H9 (cell line): ENCODE measurements around the gene GLRX2. TPM values are rescaled to one million over a fixed set of nuclear protein-coding genes. Genes with fewer than 3 reads are reported as not detected.

Experiments
- DNase-seq: peaks from one replicate; pipeline ENCODE4 v3.0.0-alpha.2; 2017
- H2AFZ ChIP-seq: one replicate; pipeline ENCODE4 v1.6.1; 2013; ENCODE audit warnings: mild to moderate bottlenecking, low read length, control low read depth, moderate library complexity
- H2AK5ac ChIP-seq: 2 replicates; pipeline ENCODE4 v1.6.1; 2013; ENCODE audit warnings: low read length, control low read depth, mixed read lengths; ENCODE audit not compliant: insufficient read length
- H2BK120ac ChIP-seq: one replicate; pipeline ENCODE4 v1.6.1; 2013; ENCODE audit warnings: low read depth, mild to moderate bottlenecking, low read length, control low read depth, inconsistent platforms; ENCODE audit not compliant: poor library complexity, severe bottlenecking
- H2BK12ac ChIP-seq: 2 replicates; pipeline ENCODE4 v1.6.1; 2013; ENCODE audit warnings: low read length, control low read depth, mixed read lengths, low read depth; ENCODE audit not compliant: insufficient read length
- H2BK15ac ChIP-seq: 2 replicates; pipeline ENCODE4 v1.6.1; 2013; ENCODE audit warnings: low read depth, low read length, control low read depth
- H2BK20ac ChIP-seq: one replicate; pipeline ENCODE4 v1.6.1; 2013; ENCODE audit warnings: low read depth, mild to moderate bottlenecking, low read length, control low read depth, inconsistent platforms; ENCODE audit not compliant: poor library complexity, severe bottlenecking
- H2BK5ac ChIP-seq: 2 replicates; pipeline ENCODE4 v1.6.1; 2013; ENCODE audit warnings: low read length, control low read depth, mixed read lengths; ENCODE audit not compliant: insufficient read length
- H3K14ac ChIP-seq: 2 replicates; pipeline ENCODE4 v1.6.1; 2013; ENCODE audit warnings: low read length, control low read depth; ENCODE audit not compliant: insufficient read depth
- H3K18ac ChIP-seq: 2 replicates; pipeline ENCODE4 v1.6.1; 2013; ENCODE audit warnings: low read depth, mild to moderate bottlenecking, mixed read lengths, low read length, control low read depth; ENCODE audit not compliant: insufficient read length
- H3K23ac ChIP-seq: 2 replicates; pipeline ENCODE4 v1.6.1; 2013; ENCODE audit warnings: low read length, control low read depth, mixed read lengths, low read depth; ENCODE audit not compliant: insufficient read length
- H3K23me2 ChIP-seq: 2 replicates; pipeline ENCODE4 v1.6.1; 2013; ENCODE audit warnings: low read depth, mild to moderate bottlenecking, mixed read lengths, low read length, control low read depth; ENCODE audit not compliant: insufficient read length, poor library complexity, severe bottlenecking
- H3K27ac ChIP-seq: 2 replicates; pipeline ENCODE4 v1.5.1; 2013; ENCODE audit warnings: low read length, control low read depth, mixed read lengths, low read depth; ENCODE audit not compliant: insufficient read length
- H3K27me3 ChIP-seq: 2 replicates; pipeline ENCODE4 v1.6.1; 2013; ENCODE audit warnings: low read length, control low read depth, inconsistent platforms; ENCODE audit not compliant: insufficient read depth
- H3K4ac ChIP-seq: 2 replicates; pipeline ENCODE4 v1.6.1; 2013; ENCODE audit warnings: low read depth, mild to moderate bottlenecking, control low read depth, inconsistent platforms, low read length, moderate library complexity
- H3K4me1 ChIP-seq: 2 replicates; pipeline ENCODE4 v1.6.1; 2013; ENCODE audit warnings: low read length, control low read depth, inconsistent platforms; ENCODE audit not compliant: insufficient read depth
- H3K4me2 ChIP-seq: 2 replicates; pipeline ENCODE4 v1.6.1; 2013; ENCODE audit warnings: low read length, control low read depth, mixed read lengths; ENCODE audit not compliant: insufficient read length, insufficient read depth
- H3K56ac ChIP-seq: 2 replicates; pipeline ENCODE4 v1.6.1; 2013; ENCODE audit warnings: low read depth, mild to moderate bottlenecking, mixed read lengths, low read length, control low read depth; ENCODE audit not compliant: insufficient read length
- H3K79me1 ChIP-seq: 2 replicates; pipeline ENCODE4 v1.6.1; 2013; ENCODE audit warnings: low read depth, mild to moderate bottlenecking, moderate library complexity, low read length, control low read depth, inconsistent platforms; ENCODE audit not compliant: insufficient read depth, poor library complexity, severe bottlenecking
- H3K79me2 ChIP-seq: 2 replicates; pipeline ENCODE4 v1.6.1; 2013; ENCODE audit warnings: low read length, control low read depth, inconsistent platforms; ENCODE audit not compliant: insufficient read depth
- H3K9ac ChIP-seq: 2 replicates; pipeline ENCODE4 v1.6.1; 2013; ENCODE audit warnings: low read length, control low read depth, mixed read lengths; ENCODE audit not compliant: insufficient read length; ENCODE audit errors: extremely low read depth
- H3K9me3 ChIP-seq: one replicate; pipeline ENCODE4 v1.6.1; 2013; ENCODE audit warnings: low read depth, low read length, inconsistent platforms; ENCODE audit not compliant: control insufficient read depth
- H3T11ph ChIP-seq: one replicate; pipeline ENCODE4 v1.6.1; 2013; ENCODE audit warnings: mild to moderate bottlenecking, low read length, control low read depth, inconsistent platforms
- H4K20me1 ChIP-seq: one replicate; pipeline ENCODE4 v1.6.1; 2013; ENCODE audit not compliant: control insufficient read depth, insufficient read length, insufficient read depth
- H4K5ac ChIP-seq: 2 replicates; pipeline ENCODE4 v1.6.1; 2013; ENCODE audit warnings: low read depth, mild to moderate bottlenecking, mixed read lengths, low read length, control low read depth; ENCODE audit not compliant: insufficient read length
- H4K8ac ChIP-seq: replicated peaks from 2 replicates; pipeline ENCODE4 v1.6.1; 2013; ENCODE audit warnings: low read length, control low read depth, mixed read lengths, low read depth; ENCODE audit not compliant: insufficient read length
- H4K91ac ChIP-seq: 2 replicates; pipeline ENCODE4 v1.6.1; 2013; ENCODE audit warnings: low read depth, mild to moderate bottlenecking, moderate library complexity, mixed read lengths, low read length, control low read depth; ENCODE audit not compliant: insufficient read length
- H3K27ac Mint-ChIP-seq, 3 experiments: 2 replicates in 2 of 3; 3 replicates in 1 of 3; pipeline ENCODE4 v1.8.0; 2020 to 2021; ENCODE audit warnings: mixed read lengths in 3 of 3, mild to moderate bottlenecking in 1 of 3, moderate library complexity in 1 of 3
- H3K27me3 Mint-ChIP-seq: 2 replicates; pipeline ENCODE4 v1.8.0; 2021; ENCODE audit warnings: low read depth, mild to moderate bottlenecking, moderate library complexity, mixed read lengths
- H3K36me3 Mint-ChIP-seq, 3 experiments: 2 replicates in 2 of 3; 3 replicates in 1 of 3; pipeline ENCODE4 v1.8.0; 2020 to 2021; ENCODE audit warnings: low read depth in 3 of 3, mixed read lengths in 3 of 3; ENCODE audit not compliant: insufficient read depth in 1 of 3
- H3K4me1 Mint-ChIP-seq, 2 experiments: 2 replicates each; pipeline ENCODE4 v1.8.0; 2020; ENCODE audit warnings: mixed read lengths in 2 of 2
- H3K4me3 Mint-ChIP-seq, 2 experiments: 2 replicates in 1 of 2; 3 replicates in 1 of 2; pipeline ENCODE4 v1.8.0; 2020 to 2021; ENCODE audit warnings: mild to moderate bottlenecking in 2 of 2, mixed read lengths in 2 of 2, moderate library complexity in 1 of 2
- H3K9me3 Mint-ChIP-seq, 2 experiments: 2 replicates in 1 of 2; 3 replicates in 1 of 2; pipeline ENCODE4 v1.8.0; 2020; ENCODE audit warnings: mild to moderate bottlenecking in 2 of 2, mixed read lengths in 2 of 2, moderate library complexity in 1 of 2
- WGBS: extraction: QIAGEN DNeasy Blood & Tissue Kit; methylation state at CpG from one replicate; pipeline ENCODE4 v1.1.7; 2013; ENCODE audit warnings: missing lambda C conversion rate, low lambda C conversion rate, mixed read lengths; ENCODE audit not compliant: insufficient read length; ENCODE audit errors: extremely low coverage; 5-methylcytosine and 5-hydroxymethylcytosine counted together
- total RNA-seq: library from RNA; stranded (reverse); gene quantifications from 2 replicates; pipeline ENCODE4 v1.2.1, GENCODE V29; 2021
- TF ChIP-seq, protein P1 (sequence below): fragments of 200-600 bp; sonication (generic); conservative IDR thresholded peaks from 3 replicates; pipeline ENCODE4 v1.8.0; 2021; ENCODE audit warnings: antibody characterized with exemption, mild to moderate bottlenecking

Gene GLRX2
- total RNA-seq, 1 experiment from 2014 or later = 10.1 TPM

DNA sequence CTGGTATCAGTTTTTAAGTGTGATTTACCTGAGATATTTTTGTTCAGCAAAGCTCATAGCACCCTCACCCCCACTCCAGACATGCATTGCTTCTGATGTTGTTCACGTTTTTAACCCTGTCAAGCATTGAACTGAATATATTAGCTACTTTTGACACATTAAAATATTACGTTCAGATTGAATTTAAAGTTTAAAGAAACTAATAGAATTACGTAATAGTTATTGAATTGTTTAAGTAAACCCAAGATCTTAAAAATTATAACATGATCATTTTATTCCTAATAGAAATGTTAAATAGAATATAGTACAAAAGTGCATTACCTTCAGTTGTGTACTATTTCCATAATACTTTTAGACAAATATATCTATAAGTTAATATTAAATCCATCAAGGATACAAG, 18.9 kb downstream of the GLRX2 start:
- Histone ChIP-seq H2BK20ac (no peak overlapping the region), H3K27me3 (no peaks in the 10 kb centered on the region), H2BK5ac (no peak overlapping the region), H2AFZ (no peak overlapping the region), H3K79me1 (no peaks in the 10 kb centered on the region), H3T11ph (no peak overlapping the region), H3K4me1 (no peaks in the 10 kb centered on the region), H4K5ac (no peak overlapping the region), H4K91ac (no peak overlapping the region), H4K8ac (no peak overlapping the region), H3K27ac (no peak overlapping the region), H3K23me2 (no peaks in the 10 kb centered on the region), H3K4ac (no peak overlapping the region), H2BK120ac (no peak overlapping the region), H3K9me3 (no peaks in the 10 kb centered on the region), H2AK5ac (no peak overlapping the region), H3K14ac (no peak overlapping the region), H3K4me2 (no peak overlapping the region), H2BK15ac (no peak overlapping the region), H3K79me2 (no peaks in the 10 kb centered on the region), H2BK12ac (no peak overlapping the region), H3K9ac (no peak overlapping the region), H4K20me1 (no peaks in the 10 kb centered on the region), H3K23ac (no peak overlapping the region), H3K18ac (no peak overlapping the region), H3K56ac (no peak overlapping the region)
- H3K4me3 Mint-ChIP-seq = no peak overlapping the region
- no peaks in the 10 kb centered on the region for H3K9me3 Mint-ChIP-seq
- H3K27ac Mint-ChIP-seq = no peak overlapping the region
- TF ChIP-seq, protein P1, sequence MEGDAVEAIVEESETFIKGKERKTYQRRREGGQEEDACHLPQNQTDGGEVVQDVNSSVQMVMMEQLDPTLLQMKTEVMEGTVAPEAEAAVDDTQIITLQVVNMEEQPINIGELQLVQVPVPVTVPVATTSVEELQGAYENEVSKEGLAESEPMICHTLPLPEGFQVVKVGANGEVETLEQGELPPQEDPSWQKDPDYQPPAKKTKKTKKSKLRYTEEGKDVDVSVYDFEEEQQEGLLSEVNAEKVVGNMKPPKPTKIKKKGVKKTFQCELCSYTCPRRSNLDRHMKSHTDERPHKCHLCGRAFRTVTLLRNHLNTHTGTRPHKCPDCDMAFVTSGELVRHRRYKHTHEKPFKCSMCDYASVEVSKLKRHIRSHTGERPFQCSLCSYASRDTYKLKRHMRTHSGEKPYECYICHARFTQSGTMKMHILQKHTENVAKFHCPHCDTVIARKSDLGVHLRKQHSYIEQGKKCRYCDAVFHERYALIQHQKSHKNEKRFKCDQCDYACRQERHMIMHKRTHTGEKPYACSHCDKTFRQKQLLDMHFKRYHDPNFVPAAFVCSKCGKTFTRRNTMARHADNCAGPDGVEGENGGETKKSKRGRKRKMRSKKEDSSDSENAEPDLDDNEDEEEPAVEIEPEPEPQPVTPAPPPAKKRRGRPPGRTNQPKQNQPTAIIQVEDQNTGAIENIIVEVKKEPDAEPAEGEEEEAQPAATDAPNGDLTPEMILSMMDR = no peak
- no peaks in the 10 kb centered on the region for H3K27me3 Mint-ChIP-seq
- H3K4me1 Mint-ChIP-seq = peaks cover 4% of the 10 kb centered on the region in 2 experiments; a peak in 3 of 4 replicates
- no CpG with 5 or more reads among the region's 3 CpGs for WGBS
- no peak for DNase-seq
- peaks cover 4 to 39% (median 32%) of the 10 kb centered on the region in 3 experiments; a peak in 6 of 7 replicates for H3K36me3 Mint-ChIP-seq
